Gastroesophageal sphincter (tissue), 4 donors: ENCODE measurements around the gene UBE2E3. TPM values are rescaled to one million over a fixed set of nuclear protein-coding genes. Genes with fewer than 3 reads are reported as not detected.
"Not testable (repeated sequence)": the region's sequence is repeated elsewhere in the genome, so short reads cannot be mapped to it uniquely, and the experiment has no call there.

Experiments used
- ATAC-seq: fragments of 150-250 bp; one replicate; pipeline ENCODE4 v1.9.1; 2016; ENCODE audit warnings: mild to moderate bottlenecking, moderate library complexity
- H3K27ac ChIP-seq, 4 donors: fragments of 200-600 bp; sonication (generic) in 3 of 4; 1 replicate in 3 of 4; 2 replicates in 1 of 4; pipeline ENCODE4 v1.5.1; 2016 to 2019
- H3K27me3 ChIP-seq: fragments of 200-600 bp; sonication (generic); one replicate; pipeline ENCODE4 v1.5.1; 2019
- H3K36me3 ChIP-seq, 2 donors: fragments of 200-600 bp; sonication (generic); one replicate each; pipeline ENCODE4 v1.5.1; 2019; ENCODE audit warnings: control low read depth in 1 of 2
- H3K4me1 ChIP-seq, 3 donors: fragments of 200-600 bp; sonication (generic); 1 replicate in 2 of 3; 2 replicates in 1 of 3; pipeline ENCODE4 v1.5.1; 2016 to 2019; ENCODE audit warnings: control low read depth in 2 of 3
- H3K4me3 ChIP-seq, 2 donors: fragments of 200-600 bp; sonication (generic); one replicate each; pipeline ENCODE4 v1.5.1; 2019; ENCODE audit warnings: mild to moderate bottlenecking in 1 of 2, moderate library complexity in 1 of 2
- H3K9me3 ChIP-seq, 3 donors: fragments of 200-600 bp; sonication (generic); one replicate each; pipeline ENCODE4 v1.5.1; 2017 to 2019; ENCODE audit warnings: control low read depth in 2 of 3
- EP300 ChIP-seq: sonication (generic); formaldehyde crosslinking; IDR thresholded peaks from one replicate; pipeline ENCODE4 v1.6.1; 2017; ENCODE audit warnings: antibody characterized with exemption, mild to moderate bottlenecking
- POLR2A ChIP-seq, 2 donors: fragments of 450-650 bp; IDR thresholded peaks; one replicate each; pipeline ENCODE4 v1.6.1; 2017; ENCODE audit warnings: antibody characterized with exemption in 2 of 2, mild to moderate bottlenecking in 2 of 2, moderate library complexity in 1 of 2
- POLR2AphosphoS5 ChIP-seq: sonication (generic); formaldehyde crosslinking; IDR thresholded peaks from one replicate; pipeline ENCODE4 v1.6.1; 2017; ENCODE audit warnings: antibody characterized with exemption
- WGBS, 2 donors: methylation state at CpG; one replicate each; pipeline ENCODE4 v1.1.5; 2018; ENCODE audit warnings: low coverage in 1 of 2; 5-methylcytosine and 5-hydroxymethylcytosine counted together
- total RNA-seq, 4 donors: library from RNA; depleted of rRNA; stranded (reverse); fragments of >200 nt; gene quantifications; one replicate each; pipeline ENCODE4 v1.1.0, GENCODE V29; 2016
- TF ChIP-seq, protein P1 (sequence below), 4 experiments: fragments of 200-600 bp in 2 of 4; fragments of 450-650 bp in 2 of 4; sonication (generic) in 1 of 4; IDR thresholded peaks; one replicate each; pipeline ENCODE4 v1.5.1; 2017 to 2019; ENCODE audit warnings: antibody characterized with exemption in 4 of 4, mild to moderate bottlenecking in 2 of 4, moderate library complexity in 2 of 4

The UBE2E3 gene
- total RNA-seq, 4 donors from 2014 or later: 29.9 to 53.5 (median 42.2) TPM

DNA sequence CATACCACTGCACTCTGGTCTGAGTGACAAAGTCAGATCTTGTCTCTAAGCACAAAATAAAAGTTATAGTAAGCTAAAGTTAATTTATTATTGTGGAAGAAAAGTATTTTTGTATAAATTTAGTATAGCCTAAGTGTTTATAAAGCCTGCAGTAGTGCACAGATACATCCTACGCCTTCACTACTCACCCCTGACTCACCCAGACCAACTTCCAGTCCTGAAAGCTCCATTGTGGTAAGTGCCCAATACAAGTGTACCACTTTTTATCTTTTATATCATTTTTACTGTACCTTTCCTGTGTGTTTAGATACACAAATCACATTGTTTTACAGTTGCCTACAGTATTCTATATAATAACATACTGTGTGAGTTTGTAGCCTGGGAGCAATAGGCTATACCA lies 57.5 kb downstream of the UBE2E3 start:
- WGBS, 2 donors: 83 to 90% methylated on average over 1 of the region's 1 CpG
- ATAC-seq: no peak
- no peaks in the 10 kb centered on the region for H3K27me3 ChIP-seq
- no peak for TF ChIP-seq POLR2AphosphoS5
- TF ChIP-seq, protein P1, sequence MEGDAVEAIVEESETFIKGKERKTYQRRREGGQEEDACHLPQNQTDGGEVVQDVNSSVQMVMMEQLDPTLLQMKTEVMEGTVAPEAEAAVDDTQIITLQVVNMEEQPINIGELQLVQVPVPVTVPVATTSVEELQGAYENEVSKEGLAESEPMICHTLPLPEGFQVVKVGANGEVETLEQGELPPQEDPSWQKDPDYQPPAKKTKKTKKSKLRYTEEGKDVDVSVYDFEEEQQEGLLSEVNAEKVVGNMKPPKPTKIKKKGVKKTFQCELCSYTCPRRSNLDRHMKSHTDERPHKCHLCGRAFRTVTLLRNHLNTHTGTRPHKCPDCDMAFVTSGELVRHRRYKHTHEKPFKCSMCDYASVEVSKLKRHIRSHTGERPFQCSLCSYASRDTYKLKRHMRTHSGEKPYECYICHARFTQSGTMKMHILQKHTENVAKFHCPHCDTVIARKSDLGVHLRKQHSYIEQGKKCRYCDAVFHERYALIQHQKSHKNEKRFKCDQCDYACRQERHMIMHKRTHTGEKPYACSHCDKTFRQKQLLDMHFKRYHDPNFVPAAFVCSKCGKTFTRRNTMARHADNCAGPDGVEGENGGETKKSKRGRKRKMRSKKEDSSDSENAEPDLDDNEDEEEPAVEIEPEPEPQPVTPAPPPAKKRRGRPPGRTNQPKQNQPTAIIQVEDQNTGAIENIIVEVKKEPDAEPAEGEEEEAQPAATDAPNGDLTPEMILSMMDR (IDR thresholded peaks at IDR 0.05): no peak
- TF ChIP-seq POLR2A (IDR thresholded peaks at IDR 0.05): no peak
- no peak for TF ChIP-seq EP300
- H3K4me1 ChIP-seq: no peaks in the 10 kb centered on the region
- no peaks in the 10 kb centered on the region for H3K36me3 ChIP-seq
- H3K4me3 ChIP-seq: no peak overlapping the region
- H3K9me3 ChIP-seq: no peaks in the 10 kb centered on the region
- no peak overlapping the region for H3K27ac ChIP-seq

DNA sequence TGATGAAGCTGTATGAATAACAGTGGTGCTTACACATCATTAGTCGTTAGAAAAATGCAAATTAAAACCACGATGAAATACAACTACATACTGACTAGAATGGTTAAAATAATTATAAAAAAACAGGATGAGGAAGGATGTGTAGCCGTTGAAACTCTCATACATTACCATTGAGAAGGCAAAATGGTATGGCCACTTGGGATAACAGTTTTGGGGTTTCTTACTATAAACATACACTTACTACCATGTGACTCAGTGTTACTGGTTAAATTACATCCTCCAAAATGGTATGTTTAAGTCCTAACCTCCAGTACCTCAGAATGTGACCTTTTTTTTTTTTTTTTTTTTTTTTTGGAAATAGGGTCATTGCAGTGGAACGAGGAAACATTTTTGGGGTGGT lies 58.4 kb downstream of the UBE2E3 start:
- Histone ChIP-seq H3K27me3 (no peaks in the 10 kb centered on the region), H3K27ac (no peak overlapping the region), H3K9me3 (no peaks in the 10 kb centered on the region), H3K4me1 (no peaks in the 10 kb centered on the region), H3K36me3 (no peaks in the 10 kb centered on the region), H3K4me3 (no peak overlapping the region)
- 92 to 96% methylated on average over 4 of the region's 4 CpGs for WGBS, 2 donors
- ATAC-seq: no peak
- no peak for TF ChIP-seq EP300
- no peak for TF ChIP-seq POLR2A (IDR thresholded peaks at IDR 0.05)

DNA sequence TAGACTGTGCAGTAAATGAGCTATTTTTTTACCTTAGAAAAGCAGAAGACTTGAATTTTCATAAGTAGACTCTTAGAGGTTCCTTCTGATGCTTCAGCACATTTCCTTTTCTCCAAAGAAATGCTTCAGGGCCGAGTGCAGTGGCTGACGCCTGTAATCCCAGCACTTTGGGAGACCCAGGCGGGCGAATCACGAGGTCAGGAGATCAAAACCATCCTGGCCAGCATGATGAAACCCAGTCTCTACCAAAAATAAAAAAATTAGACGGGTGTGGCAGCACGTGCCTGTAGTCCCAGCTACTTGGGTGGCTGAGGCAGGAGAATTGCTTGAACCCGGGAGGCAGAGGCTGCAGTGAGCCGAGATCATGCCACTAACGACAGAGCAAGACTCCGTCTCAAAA lies 60.4 kb downstream of the UBE2E3 start:
- not testable (repeated sequence) for ATAC-seq, H3K27me3 ChIP-seq, H3K4me3 ChIP-seq, H3K9me3 ChIP-seq, H3K36me3 ChIP-seq, H3K27ac ChIP-seq
- peaks cover 0 to 10% (median 0%) of the 10 kb centered on the region in 3 donors for H3K4me1 ChIP-seq
- 91 to 94% methylated on average over 6 to 7 of the region's 11 CpGs for WGBS, 2 donors

DNA sequence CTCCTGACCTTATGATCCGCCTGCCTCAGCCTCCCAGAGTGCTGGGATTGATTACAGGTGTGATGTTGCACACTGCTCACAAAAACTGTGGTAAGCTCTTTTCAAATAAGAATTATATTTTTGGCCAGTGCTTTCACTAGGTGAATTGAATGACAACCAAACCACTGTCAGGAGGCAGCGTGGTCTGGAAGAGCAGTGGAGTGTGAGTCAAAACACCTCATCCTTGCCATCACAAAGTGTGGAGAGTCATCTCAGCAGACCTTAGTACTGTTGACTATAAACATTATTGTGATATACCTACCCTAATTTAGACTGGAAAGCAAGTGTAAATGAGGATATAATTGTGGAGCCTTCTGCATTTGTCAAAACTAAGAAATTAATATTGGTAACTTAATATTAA lies 61.3 kb downstream of the UBE2E3 start:
- Histone ChIP-seq H3K27me3 (no peaks in the 10 kb centered on the region), H3K4me3 (no peak overlapping the region), H3K9me3 (no peaks in the 10 kb centered on the region), H3K27ac (no peak overlapping the region), H3K4me1 (peaks cover 0 to 10% (median 0%) of the 10 kb centered on the region in 3 donors), H3K36me3 (no peaks in the 10 kb centered on the region)
- TF ChIP-seq POLR2AphosphoS5: no peak
- TF ChIP-seq, protein P1 (IDR thresholded peaks at IDR 0.05): no peak
- TF ChIP-seq EP300: no peak
- TF ChIP-seq POLR2A (IDR thresholded peaks at IDR 0.05): no peak
- no peak for ATAC-seq
- WGBS, 2 donors: 60 to 100% methylated on average over 1 of the region's 2 CpGs

DNA sequence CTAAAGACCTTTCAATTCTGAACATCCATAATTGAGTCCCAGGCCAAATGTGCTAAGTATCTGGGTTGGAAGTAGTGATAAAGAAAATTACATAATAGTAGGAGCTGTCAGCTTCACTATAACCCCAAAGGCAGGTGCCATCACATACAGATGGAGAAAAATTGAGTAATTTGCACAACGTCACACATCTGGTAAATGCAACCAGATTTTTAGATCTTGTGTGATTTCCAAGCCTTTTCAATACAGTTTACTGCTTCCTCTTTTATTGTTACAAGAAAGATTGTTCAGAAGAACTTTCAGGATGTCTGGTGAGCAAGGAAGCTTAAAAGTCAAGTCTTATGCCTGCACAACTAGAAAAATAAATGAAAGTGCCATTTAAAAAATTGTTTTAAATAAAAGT lies 62.3 kb downstream of the UBE2E3 start:
- Histone ChIP-seq H3K36me3 (no peaks in the 10 kb centered on the region), H3K27me3 (no peaks in the 10 kb centered on the region), H3K9me3 (no peaks in the 10 kb centered on the region), H3K27ac (no peak overlapping the region), H3K4me3 (no peak overlapping the region), H3K4me1 (peaks cover 0 to 10% (median 0%) of the 10 kb centered on the region in 3 donors)
- TF ChIP-seq POLR2A (IDR thresholded peaks at IDR 0.05): no peak
- TF ChIP-seq, protein P1 (IDR thresholded peaks at IDR 0.05): no peak
- TF ChIP-seq EP300: no peak
- TF ChIP-seq POLR2AphosphoS5: no peak
- no peak for ATAC-seq
- 67 to 83% methylated on average over 1 of the region's 1 CpG for WGBS, 2 donors

DNA sequence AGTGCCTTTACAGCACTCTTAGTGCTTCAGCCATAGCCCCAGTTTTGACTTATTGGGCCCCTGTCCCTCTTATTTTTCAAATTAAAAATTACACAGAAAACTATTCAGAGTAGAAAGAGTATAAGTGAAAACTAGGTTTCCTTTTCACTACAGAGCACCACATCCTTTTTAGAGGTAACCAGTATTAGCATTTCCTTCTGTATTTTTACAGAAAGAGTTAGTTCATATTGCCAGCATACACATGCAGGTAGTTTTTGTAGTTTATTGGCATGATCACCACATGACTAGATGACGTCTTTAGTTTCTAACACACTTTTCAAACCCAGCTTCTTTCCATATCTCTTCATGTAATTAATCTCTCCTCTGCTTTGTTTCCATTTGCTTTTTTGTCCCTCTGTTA lies 66.4 kb downstream of the UBE2E3 start:
- H3K36me3 ChIP-seq: no peaks in the 10 kb centered on the region
- ATAC-seq: no peak
- 60 to 69% methylated on average over 1 of the region's 1 CpG for WGBS, 2 donors
- no peaks in the 10 kb centered on the region for H3K27me3 ChIP-seq
- TF ChIP-seq, protein P1 (IDR thresholded peaks at IDR 0.05): no peak
- TF ChIP-seq EP300 (no peak), POLR2A (IDR thresholded peaks at IDR 0.05) (no peak), POLR2AphosphoS5 (no peak)
- H3K4me1 ChIP-seq: peaks cover 0 to 10% (median 0%) of the 10 kb centered on the region in 3 donors
- no peak overlapping the region for H3K4me3 ChIP-seq
- H3K9me3 ChIP-seq: no peaks in the 10 kb centered on the region
- no peak overlapping the region for H3K27ac ChIP-seq
